SK-N-SH (cell line): ENCODE data around the gene DNAJB6. TPM values are rescaled to one million over a fixed set of nuclear protein-coding genes. Genes with fewer than 3 reads are reported as not detected.

Experiments used
- CTCF ChIA-PET: fragments of 300-600, 350-600 bp; formaldehyde crosslinking; extraction: SDS; loops from one replicate; lab custom pipeline; 2021; lab: Yijun Ruan, JAX
- POLR2A ChIA-PET: fragments of 350-600 bp; sonication (Branson Sonifier 250); formaldehyde crosslinking; extraction: SDS; loops from one replicate; lab custom pipeline; 2020; ENCODE audit warnings: antibody characterized with exemption, inconsistent platforms; lab: Yijun Ruan, JAX
- DNase-seq: peaks from one replicate; pipeline ENCODE4 v3.0.0; 2012
- H2AFZ ChIP-seq: fragments of 200-600 bp; sonication (generic); 2 replicates; pipeline ENCODE4 v1.8.1; 2016; ENCODE audit warnings: antibody characterized with exemption, mild to moderate bottlenecking, low read depth
- H3F3A ChIP-seq: fragments of 200-600 bp; sonication (generic); replicated peaks from 2 replicates; pipeline ENCODE3; 2016; ENCODE audit warnings: antibody characterized with exemption, mild to moderate bottlenecking; ENCODE audit not compliant: insufficient read depth
- H3K27ac ChIP-seq, 2 experiments: fragments of 200-500 bp in 1 of 2; fragments of 200-600 bp in 1 of 2; sonication (Bioruptor generic) in 1 of 2; sonication (generic), shearing (Covaris generic) in 1 of 2; 2 replicates each; pipeline versions ENCODE4 v1.5.1 to v1.6.1; 2014 to 2016; ENCODE audit warnings: low read depth in 2 of 2, inconsistent platforms in 1 of 2, low read length in 1 of 2, mild to moderate bottlenecking in 1 of 2, mixed read lengths in 1 of 2
- H3K27me3 ChIP-seq: fragments of 200-600 bp; sonication (generic), shearing (Covaris generic); 2 replicates; pipeline ENCODE4 v1.6.1; 2016; ENCODE audit warnings: mixed run types; ENCODE audit not compliant: insufficient read depth
- H3K36me3 ChIP-seq, 2 experiments: fragments of 200-500 bp in 1 of 2; fragments of 200-600 bp in 1 of 2; sonication (Bioruptor generic) in 1 of 2; sonication (generic) in 1 of 2; replicated peaks in 1 of 2; 2 replicates each; pipeline versions ENCODE3 to v1.5.1; 2014 to 2016; ENCODE audit warnings: low read length in 1 of 2, mild to moderate bottlenecking in 1 of 2; ENCODE audit not compliant: insufficient read depth in 2 of 2, control insufficient read depth in 1 of 2
- H3K4me1 ChIP-seq, 2 experiments: fragments of 200-500 bp in 1 of 2; fragments of 200-600 bp in 1 of 2; sonication (Bioruptor generic) in 1 of 2; sonication (generic), shearing (Covaris generic) in 1 of 2; 2 replicates each; pipeline versions ENCODE4 v1.5.1 to v1.6.1; 2014 to 2016; ENCODE audit warnings: low read depth in 1 of 2, low read length in 1 of 2, mixed run types in 1 of 2; ENCODE audit not compliant: insufficient read depth in 2 of 2, control insufficient read depth in 1 of 2
- H3K4me2 ChIP-seq: fragments of 200-600 bp; sonication (generic), shearing (Covaris generic); 2 replicates; pipeline ENCODE4 v1.6.1; 2017; ENCODE audit warnings: mixed run types
- H3K4me3 ChIP-seq, 2 experiments: fragments of 200-500 bp in 1 of 2; fragments of 200-600 bp in 1 of 2; sonication (Bioruptor generic) in 1 of 2; sonication (generic), shearing (Covaris generic) in 1 of 2; 2 replicates each; pipeline versions ENCODE4 v1.5.1 to v1.8.1; 2014 to 2016; ENCODE audit warnings: low read depth in 2 of 2, inconsistent platforms in 1 of 2, low read length in 1 of 2, mild to moderate bottlenecking in 1 of 2, mixed read lengths in 1 of 2, moderate library complexity in 1 of 2
- H3K79me2 ChIP-seq: fragments of 200-600 bp; sonication (generic); 2 replicates; pipeline ENCODE4 v1.8.1; 2017; ENCODE audit warnings: mild to moderate bottlenecking; ENCODE audit not compliant: insufficient read depth
- H3K9ac ChIP-seq: fragments of 200-600 bp; sonication (generic); 2 replicates; pipeline ENCODE4 v1.6.1; 2017; ENCODE audit warnings: mixed run types
- H3K9me2 ChIP-seq: fragments of 200-600 bp; sonication (generic); 2 replicates; pipeline ENCODE4 v1.6.1; 2017; ENCODE audit warnings: mixed run types
- H3K9me3 ChIP-seq: fragments of 200-600 bp; sonication (generic); 2 replicates; pipeline ENCODE4 v1.6.1; 2017; ENCODE audit warnings: mixed run types, mild to moderate bottlenecking, moderate library complexity
- H4K20me1 ChIP-seq: fragments of 200-600 bp; sonication (generic); 2 replicates; pipeline ENCODE4 v1.6.1; 2017; ENCODE audit warnings: mild to moderate bottlenecking, mixed run types; ENCODE audit not compliant: insufficient read depth
- EZH2phosphoT487 ChIP-seq: fragments of 200-600 bp; sonication (generic); IDR thresholded peaks from 2 replicates; pipeline ENCODE4 v1.6.1; 2017; ENCODE audit warnings: low read depth, mixed run types, mild to moderate bottlenecking, antibody characterized with exemption, moderate library complexity, borderline replicate concordance
- FOSL2 ChIP-seq: IDR thresholded peaks from 2 replicates; pipeline ENCODE4 v1.4.0; 2012; ENCODE audit warnings: low read depth, mild to moderate bottlenecking, moderate library complexity, borderline replicate concordance
- FOXM1 ChIP-seq: IDR thresholded peaks from 2 replicates; pipeline ENCODE4 v1.4.0; 2012; ENCODE audit warnings: low read depth, mild to moderate bottlenecking
- GABPA ChIP-seq: IDR thresholded peaks from 2 replicates; pipeline ENCODE4 v1.4.0; 2012; ENCODE audit warnings: low read depth, mild to moderate bottlenecking
- POLR2AphosphoS5 ChIP-seq: IDR thresholded peaks from 2 replicates; pipeline ENCODE4 v1.6.1; 2012; ENCODE audit warnings: low read depth, low read length
- RAD21 ChIP-seq: IDR thresholded peaks from 2 replicates; pipeline ENCODE4 v1.6.1; 2012; ENCODE audit warnings: mild to moderate bottlenecking, low read length
- RCOR1 ChIP-seq: fragments of 150-350 bp; IDR thresholded peaks from 2 replicates; pipeline ENCODE4 v1.6.1; 2017; ENCODE audit warnings: antibody characterized with exemption, low read length
- RFX5 ChIP-seq: IDR thresholded peaks from 2 replicates; pipeline ENCODE4 v1.6.1; 2012; ENCODE audit warnings: mild to moderate bottlenecking, improper control_type of control experiment, low read length
- RXRA ChIP-seq: IDR thresholded peaks from 2 replicates; pipeline ENCODE4 v1.4.0; 2012; ENCODE audit warnings: low read depth, mild to moderate bottlenecking, borderline replicate concordance
- SIN3A ChIP-seq: IDR thresholded peaks from 2 replicates; pipeline ENCODE4 v1.6.1; 2012; ENCODE audit warnings: low read depth, mild to moderate bottlenecking, low read length, moderate library complexity, borderline replicate concordance
- SMC3 ChIP-seq: IDR thresholded peaks from 2 replicates; pipeline ENCODE4 v1.6.1; 2012; ENCODE audit warnings: low read depth, low read length, improper control_type of control experiment
- TCF12 ChIP-seq: IDR thresholded peaks from 2 replicates; pipeline ENCODE4 v1.4.0; 2012
- YY1 ChIP-seq: IDR thresholded peaks from 2 replicates; pipeline ENCODE4 v1.4.0; 2012; ENCODE audit warnings: low read depth, mild to moderate bottlenecking
- WGBS: methylation state at CpG from one replicate; pipeline ENCODE4 v1.1.6; 2017; ENCODE audit warnings: low lambda C conversion rate; 5-methylcytosine and 5-hydroxymethylcytosine counted together
- polyA plus RNA-seq, 3 experiments: library from polyadenylated mRNA; depleted of rRNA; stranded (reverse); fragments of >200 nt; gene quantifications; 2 replicates each; pipeline ENCODE4 v1.2.3, GENCODE V29; 2012
- TF ChIP-seq, protein P1 (sequence below): fragments of 150-350 bp; IDR thresholded peaks from 2 replicates; pipeline ENCODE4 v1.6.1; 2017; ENCODE audit warnings: antibody characterized with exemption, low read length, low read depth, borderline replicate concordance
- TF ChIP-seq, protein P2 (sequence below): IDR thresholded peaks from 2 replicates; pipeline ENCODE4 v1.6.1; 2012; ENCODE audit warnings: mild to moderate bottlenecking, low read depth, low read length, moderate library complexity
- TF ChIP-seq, protein P3 (sequence below): IDR thresholded peaks from 2 replicates; pipeline ENCODE4 v1.4.0; 2012; ENCODE audit warnings: low read depth, borderline replicate concordance
- TF ChIP-seq, protein P4 (sequence below): fragments of 200-600 bp; sonication (generic); IDR thresholded peaks from 2 replicates; pipeline ENCODE4 v1.6.1; 2017; ENCODE audit warnings: antibody characterized with exemption, mild to moderate bottlenecking, moderate library complexity

Gene DNAJB6
- polyA plus RNA-seq, 1 of the 3 experiments (the other 2 are of a cell fraction): 176 TPM

DNA sequence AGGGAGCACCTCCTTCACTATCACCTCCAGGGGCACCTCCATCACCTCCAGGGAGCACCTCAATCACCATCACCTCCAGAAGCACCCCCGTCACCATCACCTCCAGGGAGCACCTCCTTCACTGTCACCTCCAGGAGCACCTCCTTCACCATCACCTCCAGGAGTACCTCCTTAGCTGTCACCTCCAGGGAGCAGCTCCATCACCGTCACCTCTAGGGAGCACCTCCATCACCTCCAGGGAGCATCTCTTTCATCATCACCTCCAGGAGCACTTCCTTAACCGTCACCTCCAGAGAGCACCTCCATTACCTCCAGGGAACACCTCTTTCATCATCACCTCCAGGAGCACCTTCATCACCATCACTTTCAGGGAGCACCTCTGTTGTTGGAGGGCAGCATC, 103.0 kb downstream of the DNAJB6 start:
- H3K9ac ChIP-seq: no peak overlapping the region
- H3F3A ChIP-seq: no peaks in the 10 kb centered on the region
- no peaks in the 10 kb centered on the region for H3K9me2 ChIP-seq
- ChIA-PET POLR2A (no interaction called here), CTCF (no interaction called here)
- H3K27ac ChIP-seq: no peak overlapping the region
- TF ChIP-seq GABPA (no peak), SIN3A (no peak), RXRA (no peak), EZH2phosphoT487 (no peak), FOXM1 (no peak), RCOR1 (no peak), TCF12 (no peak)
- TF ChIP-seq, protein P1, sequence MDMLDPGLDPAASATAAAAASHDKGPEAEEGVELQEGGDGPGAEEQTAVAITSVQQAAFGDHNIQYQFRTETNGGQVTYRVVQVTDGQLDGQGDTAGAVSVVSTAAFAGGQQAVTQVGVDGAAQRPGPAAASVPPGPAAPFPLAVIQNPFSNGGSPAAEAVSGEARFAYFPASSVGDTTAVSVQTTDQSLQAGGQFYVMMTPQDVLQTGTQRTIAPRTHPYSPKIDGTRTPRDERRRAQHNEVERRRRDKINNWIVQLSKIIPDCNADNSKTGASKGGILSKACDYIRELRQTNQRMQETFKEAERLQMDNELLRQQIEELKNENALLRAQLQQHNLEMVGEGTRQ: no peak
- H4K20me1 ChIP-seq: no peaks in the 10 kb centered on the region
- no peak overlapping the region for H3K4me2 ChIP-seq
- no peaks in the 10 kb centered on the region for H3K36me3 ChIP-seq
- H3K9me3 ChIP-seq: no peaks in the 10 kb centered on the region
- no peak overlapping the region for H3K4me3 ChIP-seq
- WGBS: 51% methylated on average over 3 of the region's 3 CpGs
- H3K79me2 ChIP-seq: no peaks in the 10 kb centered on the region
- DNase-seq: no peak
- no peaks in the 10 kb centered on the region for H3K4me1 ChIP-seq
- no peak overlapping the region for H2AFZ ChIP-seq
- H3K27me3 ChIP-seq: no peaks in the 10 kb centered on the region

DNA sequence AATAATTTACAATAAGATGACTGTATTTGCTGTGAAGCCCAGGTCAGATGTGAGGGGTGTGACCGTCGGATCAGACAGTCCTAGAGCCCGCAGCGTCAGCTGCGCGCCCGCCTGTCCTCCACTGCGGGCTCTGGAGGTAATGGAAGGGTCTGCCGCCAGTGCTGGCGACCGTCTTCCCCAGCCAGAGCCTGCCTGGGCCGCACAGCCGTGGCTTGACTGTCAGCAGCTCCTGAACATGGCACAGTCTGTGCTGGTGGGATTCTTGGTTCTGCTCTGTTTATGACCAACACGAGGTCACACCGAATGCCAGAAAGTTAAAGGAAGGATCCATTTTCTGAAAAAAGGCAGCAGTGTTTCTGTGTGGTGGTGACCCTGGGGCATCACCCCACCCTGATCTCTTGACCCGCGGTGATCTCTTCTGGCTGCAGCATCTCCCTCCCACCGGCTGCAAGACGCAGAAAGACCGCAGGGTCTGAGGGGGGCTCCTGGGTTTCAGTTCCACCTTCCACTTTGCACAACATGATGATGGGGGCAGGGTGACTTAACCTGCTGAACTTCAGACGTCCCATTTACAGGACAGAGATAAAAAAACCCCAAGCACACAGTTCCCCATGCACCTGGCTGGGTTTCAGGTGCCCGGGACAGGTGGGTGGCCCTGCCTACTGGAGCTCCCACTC, 103.7 kb downstream of the DNAJB6 start:
- no peak for DNase-seq
- ChIA-PET POLR2A (no interaction called here), CTCF (no interaction called here)
- TF ChIP-seq, protein P2, sequence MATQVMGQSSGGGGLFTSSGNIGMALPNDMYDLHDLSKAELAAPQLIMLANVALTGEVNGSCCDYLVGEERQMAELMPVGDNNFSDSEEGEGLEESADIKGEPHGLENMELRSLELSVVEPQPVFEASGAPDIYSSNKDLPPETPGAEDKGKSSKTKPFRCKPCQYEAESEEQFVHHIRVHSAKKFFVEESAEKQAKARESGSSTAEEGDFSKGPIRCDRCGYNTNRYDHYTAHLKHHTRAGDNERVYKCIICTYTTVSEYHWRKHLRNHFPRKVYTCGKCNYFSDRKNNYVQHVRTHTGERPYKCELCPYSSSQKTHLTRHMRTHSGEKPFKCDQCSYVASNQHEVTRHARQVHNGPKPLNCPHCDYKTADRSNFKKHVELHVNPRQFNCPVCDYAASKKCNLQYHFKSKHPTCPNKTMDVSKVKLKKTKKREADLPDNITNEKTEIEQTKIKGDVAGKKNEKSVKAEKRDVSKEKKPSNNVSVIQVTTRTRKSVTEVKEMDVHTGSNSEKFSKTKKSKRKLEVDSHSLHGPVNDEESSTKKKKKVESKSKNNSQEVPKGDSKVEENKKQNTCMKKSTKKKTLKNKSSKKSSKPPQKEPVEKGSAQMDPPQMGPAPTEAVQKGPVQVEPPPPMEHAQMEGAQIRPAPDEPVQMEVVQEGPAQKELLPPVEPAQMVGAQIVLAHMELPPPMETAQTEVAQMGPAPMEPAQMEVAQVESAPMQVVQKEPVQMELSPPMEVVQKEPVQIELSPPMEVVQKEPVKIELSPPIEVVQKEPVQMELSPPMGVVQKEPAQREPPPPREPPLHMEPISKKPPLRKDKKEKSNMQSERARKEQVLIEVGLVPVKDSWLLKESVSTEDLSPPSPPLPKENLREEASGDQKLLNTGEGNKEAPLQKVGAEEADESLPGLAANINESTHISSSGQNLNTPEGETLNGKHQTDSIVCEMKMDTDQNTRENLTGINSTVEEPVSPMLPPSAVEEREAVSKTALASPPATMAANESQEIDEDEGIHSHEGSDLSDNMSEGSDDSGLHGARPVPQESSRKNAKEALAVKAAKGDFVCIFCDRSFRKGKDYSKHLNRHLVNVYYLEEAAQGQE: no peak
- TF ChIP-seq RFX5: no peak
- TF ChIP-seq POLR2AphosphoS5: no peak
- TF ChIP-seq SIN3A: no peak
- TF ChIP-seq, protein P3, sequence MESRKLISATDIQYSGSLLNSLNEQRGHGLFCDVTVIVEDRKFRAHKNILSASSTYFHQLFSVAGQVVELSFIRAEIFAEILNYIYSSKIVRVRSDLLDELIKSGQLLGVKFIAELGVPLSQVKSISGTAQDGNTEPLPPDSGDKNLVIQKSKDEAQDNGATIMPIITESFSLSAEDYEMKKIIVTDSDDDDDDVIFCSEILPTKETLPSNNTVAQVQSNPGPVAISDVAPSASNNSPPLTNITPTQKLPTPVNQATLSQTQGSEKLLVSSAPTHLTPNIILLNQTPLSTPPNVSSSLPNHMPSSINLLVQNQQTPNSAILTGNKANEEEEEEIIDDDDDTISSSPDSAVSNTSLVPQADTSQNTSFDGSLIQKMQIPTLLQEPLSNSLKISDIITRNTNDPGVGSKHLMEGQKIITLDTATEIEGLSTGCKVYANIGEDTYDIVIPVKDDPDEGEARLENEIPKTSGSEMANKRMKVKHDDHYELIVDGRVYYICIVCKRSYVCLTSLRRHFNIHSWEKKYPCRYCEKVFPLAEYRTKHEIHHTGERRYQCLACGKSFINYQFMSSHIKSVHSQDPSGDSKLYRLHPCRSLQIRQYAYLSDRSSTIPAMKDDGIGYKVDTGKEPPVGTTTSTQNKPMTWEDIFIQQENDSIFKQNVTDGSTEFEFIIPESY: no peak
- TF ChIP-seq YY1: no peak
- TF ChIP-seq FOSL2: no peak
- no peak for TF ChIP-seq FOXM1
- TF ChIP-seq EZH2phosphoT487: no peak
- no peak for TF ChIP-seq RAD21
- TF ChIP-seq, protein P4, sequence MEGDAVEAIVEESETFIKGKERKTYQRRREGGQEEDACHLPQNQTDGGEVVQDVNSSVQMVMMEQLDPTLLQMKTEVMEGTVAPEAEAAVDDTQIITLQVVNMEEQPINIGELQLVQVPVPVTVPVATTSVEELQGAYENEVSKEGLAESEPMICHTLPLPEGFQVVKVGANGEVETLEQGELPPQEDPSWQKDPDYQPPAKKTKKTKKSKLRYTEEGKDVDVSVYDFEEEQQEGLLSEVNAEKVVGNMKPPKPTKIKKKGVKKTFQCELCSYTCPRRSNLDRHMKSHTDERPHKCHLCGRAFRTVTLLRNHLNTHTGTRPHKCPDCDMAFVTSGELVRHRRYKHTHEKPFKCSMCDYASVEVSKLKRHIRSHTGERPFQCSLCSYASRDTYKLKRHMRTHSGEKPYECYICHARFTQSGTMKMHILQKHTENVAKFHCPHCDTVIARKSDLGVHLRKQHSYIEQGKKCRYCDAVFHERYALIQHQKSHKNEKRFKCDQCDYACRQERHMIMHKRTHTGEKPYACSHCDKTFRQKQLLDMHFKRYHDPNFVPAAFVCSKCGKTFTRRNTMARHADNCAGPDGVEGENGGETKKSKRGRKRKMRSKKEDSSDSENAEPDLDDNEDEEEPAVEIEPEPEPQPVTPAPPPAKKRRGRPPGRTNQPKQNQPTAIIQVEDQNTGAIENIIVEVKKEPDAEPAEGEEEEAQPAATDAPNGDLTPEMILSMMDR: no peak
- TF ChIP-seq, protein P1: no peak
- TF ChIP-seq SMC3: no peak

More for the DNA sequence above, 103.7 kb downstream of the DNAJB6 start:
- Histone ChIP-seq H3K36me3 (no peaks in the 10 kb centered on the region), H2AFZ (no peak overlapping the region), H3K27ac (no peak overlapping the region), H3K27me3 (no peaks in the 10 kb centered on the region), H3K4me3 (no peak overlapping the region), H3K9me2 (no peaks in the 10 kb centered on the region), H3K79me2 (no peaks in the 10 kb centered on the region), H3K4me2 (no peak overlapping the region), H3K4me1 (no peaks in the 10 kb centered on the region), H3K9ac (no peak overlapping the region), H3K9me3 (no peaks in the 10 kb centered on the region), H3F3A (no peaks in the 10 kb centered on the region), H4K20me1 (no peaks in the 10 kb centered on the region)
- 79% methylated on average over 20 of the region's 22 CpGs for WGBS
